ENCODE results near the gene CD96.

GRCh38 chr3:111596328-111596727 is 54.3 kb downstream of the CD96 start:
- TF ChIP-seq, protein P1, sequence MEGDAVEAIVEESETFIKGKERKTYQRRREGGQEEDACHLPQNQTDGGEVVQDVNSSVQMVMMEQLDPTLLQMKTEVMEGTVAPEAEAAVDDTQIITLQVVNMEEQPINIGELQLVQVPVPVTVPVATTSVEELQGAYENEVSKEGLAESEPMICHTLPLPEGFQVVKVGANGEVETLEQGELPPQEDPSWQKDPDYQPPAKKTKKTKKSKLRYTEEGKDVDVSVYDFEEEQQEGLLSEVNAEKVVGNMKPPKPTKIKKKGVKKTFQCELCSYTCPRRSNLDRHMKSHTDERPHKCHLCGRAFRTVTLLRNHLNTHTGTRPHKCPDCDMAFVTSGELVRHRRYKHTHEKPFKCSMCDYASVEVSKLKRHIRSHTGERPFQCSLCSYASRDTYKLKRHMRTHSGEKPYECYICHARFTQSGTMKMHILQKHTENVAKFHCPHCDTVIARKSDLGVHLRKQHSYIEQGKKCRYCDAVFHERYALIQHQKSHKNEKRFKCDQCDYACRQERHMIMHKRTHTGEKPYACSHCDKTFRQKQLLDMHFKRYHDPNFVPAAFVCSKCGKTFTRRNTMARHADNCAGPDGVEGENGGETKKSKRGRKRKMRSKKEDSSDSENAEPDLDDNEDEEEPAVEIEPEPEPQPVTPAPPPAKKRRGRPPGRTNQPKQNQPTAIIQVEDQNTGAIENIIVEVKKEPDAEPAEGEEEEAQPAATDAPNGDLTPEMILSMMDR (IDR thresholded peaks at IDR 0.05; ENCODE audit: insufficient read depth, low read length), result no peak
- no peak for TF ChIP-seq SPI1 (IDR thresholded peaks at IDR 0.05; ENCODE audit: borderline replicate concordance, low read depth)

All from HL-60 (cell line).